NCI-H1436 treated with DMSO at 0.1 percent for 48 hours (cell line): ENCODE measurements around the gene GLT8D1.

ENCODE experiments used
- DNase-seq: peaks from one replicate; lab custom pipeline; 2025; lab: John Stamatoyannopoulos, UW

Gene GLT8D1

GRCh38 chr3:52712291-52713212 lies 7.0 kb upstream of the GLT8D1 start:
- DNase-seq = no peak

GRCh38 chr3:52710512-52710911 lies 4.9 kb upstream of the GLT8D1 start:
- DNase-seq = no peak

GRCh38 chr3:52707585-52707984 lies 2.0 kb upstream of the GLT8D1 start:
- DNase-seq = no peak

GRCh38 chr3:52705438-52705687 lies 228 bp downstream of the GLT8D1 start:
- no peak for DNase-seq

- no peak for DNase-seq
Observed at GRCh38 chr3:52704611-52705437, 767 bp downstream of the GLT8D1 start.

GRCh38 chr3:52703341-52703740 lies 2.2 kb downstream of the GLT8D1 start:
- DNase-seq = no peak

GRCh38 chr3:52697632-52697965 lies 8.0 kb downstream of the GLT8D1 start:
- no peak for DNase-seq

- DNase-seq = no peak
Observed at GRCh38 chr3:52696830-52697631, 8.6 kb downstream of the GLT8D1 start.

- no peak for DNase-seq
Observed at GRCh38 chr3:52695798-52696671, 9.6 kb downstream of the GLT8D1 start.

GRCh38 chr3:52694528-52695189 lies 10.9 kb downstream of the GLT8D1 start:
- no peak for DNase-seq

GRCh38 chr3:52693071-52693470 lies 12.5 kb downstream of the GLT8D1 start:
- DNase-seq = no peak

GRCh38 chr3:52690560-52690959 lies 15.0 kb downstream of the GLT8D1 start:
- DNase-seq = no peak

GRCh38 chr3:52689151-52689550 lies 16.4 kb downstream of the GLT8D1 start:
- no peak for DNase-seq

GRCh38 chr3:52688266-52688665 lies 17.3 kb downstream of the GLT8D1 start:
- DNase-seq = no peak

- no peak for DNase-seq
Observed at GRCh38 chr3:52685709-52686691, 19.6 kb downstream of the GLT8D1 start, which contains the start of the genes GNL3 and PBRM1. TSS of gene GNL3 (plus strand) at chr3:52686032. CDS start at chr3:52686093, 61 bp downstream. TSS of gene PBRM1 (minus strand) at chr3:52685913.

- no peak for DNase-seq
Observed at GRCh38 chr3:52685285-52685708, 20.3 kb downstream of the GLT8D1 start.

GRCh38 chr3:52684184-52684583 lies 21.4 kb downstream of the GLT8D1 start:
- no peak for DNase-seq

- no peak for DNase-seq
Observed at GRCh38 chr3:52683611-52684010, 22.0 kb downstream of the GLT8D1 start.

- no peak for DNase-seq
Observed at GRCh38 chr3:52682016-52682415, 23.6 kb downstream of the GLT8D1 start.

- no peak for DNase-seq
Observed at GRCh38 chr3:52681596-52681995, 24.0 kb downstream of the GLT8D1 start.
